Measurements from ENCODE around the gene SIK3.

GRCh38 chr11:116970485-116971292 lies 127.5 kb downstream of the SIK3 start:
- TF ChIP-seq CTCF (IDR thresholded peaks at IDR 0.05; ENCODE audit: extremely low read depth in 1 of 2, insufficient read depth in 1 of 2, low read depth in 1 of 2, low read length in 2 of 2): no peak
- no peak for TF ChIP-seq EZH2 (IDR thresholded peaks at IDR 0.05; ENCODE audit: borderline replicate concordance, low read depth, low read length, severe bottlenecking)
- no peak for TF ChIP-seq POLR2AphosphoS5 (IDR thresholded peaks at IDR 0.05; ENCODE audit: insufficient read depth, low read depth, low read length)
- TF ChIP-seq POLR2A (IDR thresholded peaks at IDR 0.05; ENCODE audit: low read depth, low read length): no peak
- TF ChIP-seq JUN (IDR thresholded peaks at IDR 0.05; ENCODE audit: borderline replicate concordance, insufficient read depth, insufficient read length, low read depth): no peak
- no peak for TF ChIP-seq GATA2 (IDR thresholded peaks at IDR 0.05; ENCODE audit: insufficient read depth, insufficient read length, low read depth, low read length)
- no peak for TF ChIP-seq MAX (IDR thresholded peaks at IDR 0.05; ENCODE audit: insufficient read depth, insufficient read length)
- no peak for TF ChIP-seq MYC (IDR thresholded peaks at IDR 0.05; ENCODE audit: low read depth, low read length)

Data from endothelial cell of umbilical vein (primary cell).